ENCODE measurements around the gene CARS1.
A peak's percentile ranks its signal among the peaks of the same experiment; 100 is the strongest.

Gene CARS1

DNA sequence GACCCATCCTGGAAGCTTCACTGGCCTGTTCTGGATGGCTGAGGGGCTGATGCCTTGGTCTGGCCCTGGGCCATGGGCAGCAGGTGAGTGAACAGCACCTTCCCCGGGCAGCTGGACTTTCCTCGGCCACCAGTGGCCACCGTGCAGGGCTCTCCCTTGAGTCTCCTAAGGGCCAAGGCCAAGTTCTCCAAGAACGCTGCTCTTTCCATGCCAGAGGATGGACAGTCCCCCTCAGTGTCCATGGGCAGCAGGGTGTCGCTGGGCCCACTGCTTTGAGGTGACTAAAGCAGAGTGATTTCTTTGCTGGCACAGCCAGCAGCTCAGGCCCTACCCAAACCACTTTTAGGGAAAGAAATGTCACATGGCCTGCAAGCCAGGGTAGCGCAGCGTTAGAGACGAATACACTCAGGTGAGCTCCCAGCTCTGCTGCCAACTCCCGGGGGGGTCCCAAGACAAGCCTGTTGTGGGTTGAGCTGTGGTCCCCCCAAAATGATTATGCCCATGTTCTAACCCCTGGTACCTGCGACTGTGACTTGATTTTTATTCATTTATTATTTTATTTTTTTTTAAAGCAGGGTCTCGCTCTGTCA is 3.3 kb upstream of the CARS1 start:
- in situ Hi-C loops (cut with HindIII; ENCODE audit: low sequenced_read_pairs), result no loop called here
- no peak overlapping the region for H3K4me3 ChIP-seq (ENCODE audit: low read depth, low read length)
- no peak for DNase-seq (ENCODE audit: low read depth, low spot score)
- TF ChIP-seq, protein P1, sequence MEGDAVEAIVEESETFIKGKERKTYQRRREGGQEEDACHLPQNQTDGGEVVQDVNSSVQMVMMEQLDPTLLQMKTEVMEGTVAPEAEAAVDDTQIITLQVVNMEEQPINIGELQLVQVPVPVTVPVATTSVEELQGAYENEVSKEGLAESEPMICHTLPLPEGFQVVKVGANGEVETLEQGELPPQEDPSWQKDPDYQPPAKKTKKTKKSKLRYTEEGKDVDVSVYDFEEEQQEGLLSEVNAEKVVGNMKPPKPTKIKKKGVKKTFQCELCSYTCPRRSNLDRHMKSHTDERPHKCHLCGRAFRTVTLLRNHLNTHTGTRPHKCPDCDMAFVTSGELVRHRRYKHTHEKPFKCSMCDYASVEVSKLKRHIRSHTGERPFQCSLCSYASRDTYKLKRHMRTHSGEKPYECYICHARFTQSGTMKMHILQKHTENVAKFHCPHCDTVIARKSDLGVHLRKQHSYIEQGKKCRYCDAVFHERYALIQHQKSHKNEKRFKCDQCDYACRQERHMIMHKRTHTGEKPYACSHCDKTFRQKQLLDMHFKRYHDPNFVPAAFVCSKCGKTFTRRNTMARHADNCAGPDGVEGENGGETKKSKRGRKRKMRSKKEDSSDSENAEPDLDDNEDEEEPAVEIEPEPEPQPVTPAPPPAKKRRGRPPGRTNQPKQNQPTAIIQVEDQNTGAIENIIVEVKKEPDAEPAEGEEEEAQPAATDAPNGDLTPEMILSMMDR (IDR thresholded peaks at IDR 0.05; ENCODE audit: low read depth, low read length), result no peak

DNA sequence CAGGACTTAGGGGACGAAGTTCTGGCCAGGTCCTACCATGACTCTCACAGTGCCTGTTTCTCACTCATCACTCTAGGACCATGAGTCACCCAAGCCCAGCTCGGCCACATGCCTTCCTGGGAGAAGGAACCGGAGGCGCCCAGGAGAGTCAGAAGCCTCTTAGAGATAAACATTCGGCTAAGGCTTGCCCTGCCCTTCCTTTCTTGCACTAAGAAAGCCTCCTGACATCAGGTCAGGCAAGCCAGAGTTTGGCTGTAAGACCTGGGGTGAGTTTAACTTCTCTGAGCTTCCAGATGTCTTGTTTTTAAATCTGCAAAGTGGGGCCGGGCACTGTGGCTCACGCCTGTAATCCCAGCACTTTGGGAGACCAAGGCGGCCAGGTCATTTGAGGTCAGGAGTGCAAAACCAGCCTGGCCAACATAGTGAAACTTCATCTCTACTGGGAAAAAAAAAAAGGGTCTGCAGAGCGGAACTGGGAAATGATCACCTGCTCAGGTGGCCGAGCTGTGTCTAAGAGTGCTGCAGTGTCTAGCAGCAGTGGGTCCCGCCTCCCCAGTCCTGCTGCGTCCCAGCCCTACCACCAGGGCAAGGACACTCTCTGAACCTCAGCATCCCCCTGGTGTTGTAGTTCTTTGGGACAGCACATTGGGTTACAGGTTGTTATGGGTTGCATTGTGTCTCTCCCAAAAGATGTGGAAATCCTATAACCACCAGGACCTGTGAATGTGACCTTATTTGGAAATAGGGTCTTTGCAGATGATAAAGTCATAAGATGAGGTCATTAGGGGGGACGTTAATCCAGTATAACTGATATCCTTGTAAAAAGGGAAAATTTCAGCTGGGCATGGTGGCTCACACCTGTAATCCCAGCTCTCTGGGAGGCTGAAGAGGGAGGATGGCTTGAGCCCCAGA is 1.8 kb upstream of the CARS1 start:
- peak; percentile 73 for DNase-seq (ENCODE audit: low read depth, low spot score)
- in situ Hi-C loops (cut with HindIII; ENCODE audit: low sequenced_read_pairs), result no loop called here
- H3K4me3 ChIP-seq (ENCODE audit: low read depth, low read length), result no peak overlapping the region
- TF ChIP-seq, protein P1 (IDR thresholded peaks at IDR 0.05; ENCODE audit: low read depth, low read length), result no peak

DNA sequence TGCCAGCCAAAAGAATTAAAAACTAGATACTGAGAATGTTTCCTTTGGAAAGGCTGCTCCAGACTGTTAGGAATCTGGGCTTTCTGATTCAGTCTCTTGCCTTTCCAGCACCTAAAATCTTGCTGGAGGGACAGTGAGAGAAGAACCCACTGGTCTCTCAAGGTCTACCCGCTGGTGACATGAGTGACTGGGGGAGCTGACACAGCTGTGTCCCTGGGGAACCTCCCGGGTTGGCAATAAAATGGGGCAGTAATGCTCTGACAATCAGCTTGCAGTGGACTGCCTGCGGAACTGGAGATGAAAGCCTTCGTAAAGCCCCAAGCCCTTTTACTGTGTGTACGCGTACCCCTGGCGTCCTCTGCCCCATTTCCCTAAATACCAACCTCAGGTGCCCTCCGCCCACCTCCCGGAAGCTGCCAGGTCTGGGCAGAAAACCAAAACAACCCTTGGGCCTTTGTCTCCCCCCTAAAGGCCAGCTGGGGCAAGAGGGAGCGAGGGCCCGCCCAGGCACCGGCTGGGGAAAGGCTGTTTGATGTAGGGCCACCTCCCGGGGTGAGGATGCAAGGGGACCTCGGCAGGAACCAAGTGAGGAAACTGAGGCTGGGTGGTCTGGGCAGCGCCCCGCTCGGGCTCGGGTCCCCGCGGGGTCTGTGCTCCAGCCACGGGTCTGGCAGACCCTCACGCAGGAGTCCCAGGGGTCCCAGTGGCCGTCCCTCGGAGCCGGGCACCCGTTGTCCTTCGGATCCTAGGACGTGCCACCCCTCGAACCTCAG is 741 bp downstream of the CARS1 start:
- TF ChIP-seq, protein P1 (IDR thresholded peaks at IDR 0.05; ENCODE audit: low read depth, low read length), result no peak
- peak overlapping the region; percentile 63 for H3K4me3 ChIP-seq (ENCODE audit: low read depth, low read length)
- in situ Hi-C loops (cut with HindIII; ENCODE audit: low sequenced_read_pairs), result no loop called here
- DNase-seq (ENCODE audit: low read depth, low spot score), result no peak

DNA sequence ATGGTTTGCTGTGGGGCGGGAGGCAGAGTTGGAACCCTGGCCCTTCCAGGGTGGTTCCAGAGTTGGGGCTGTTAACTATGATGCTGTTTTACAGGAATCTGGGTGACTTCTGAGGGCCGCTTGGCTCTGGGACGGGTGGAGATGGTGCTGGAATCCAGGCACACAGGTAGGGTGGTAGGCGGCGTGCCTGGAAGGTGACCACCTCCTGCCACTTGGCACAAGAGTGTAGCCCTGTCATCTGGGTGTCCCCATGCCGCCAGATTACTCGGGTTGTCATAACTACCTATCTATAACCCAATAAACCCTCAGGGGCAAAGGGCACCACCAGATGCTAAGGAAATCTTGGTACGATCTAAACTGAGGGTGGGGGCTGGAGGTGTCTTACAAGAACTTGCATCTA is 1.3 kb downstream of the CARS1 start:
- H3K4me3 ChIP-seq (ENCODE audit: low read depth, low read length), result peak overlapping the region; percentile 63
- in situ Hi-C loops (cut with HindIII; ENCODE audit: low sequenced_read_pairs), result no loop called here
- DNase-seq (ENCODE audit: low read depth, low spot score), result no peak
- TF ChIP-seq, protein P1 (IDR thresholded peaks at IDR 0.05; ENCODE audit: low read depth, low read length), result no peak

DNA sequence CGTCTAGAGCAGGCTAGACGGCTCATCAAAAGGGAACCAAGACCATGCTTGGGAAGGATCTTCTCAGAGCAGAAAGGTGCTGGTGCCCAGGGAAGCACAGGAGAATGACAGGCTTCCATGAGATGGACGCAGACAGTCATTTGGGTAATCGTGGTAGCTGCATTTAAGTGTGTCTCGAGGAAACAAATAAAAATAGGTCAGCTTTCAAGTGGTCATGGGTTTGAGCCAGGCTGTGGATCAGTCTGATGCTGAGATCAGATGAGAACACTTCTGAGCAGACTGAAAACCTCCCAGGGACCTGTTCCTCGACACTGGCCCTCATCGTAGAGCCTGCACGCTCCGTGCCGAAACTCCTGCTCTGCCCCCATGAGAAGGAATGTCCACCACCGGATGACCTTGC is 4.7 kb downstream of the CARS1 start:
- DNase-seq (ENCODE audit: low read depth, low spot score), result no peak
- TF ChIP-seq, protein P1 (IDR thresholded peaks at IDR 0.05; ENCODE audit: low read depth, low read length), result no peak
- H3K4me3 ChIP-seq (ENCODE audit: low read depth, low read length), result no peak overlapping the region
- in situ Hi-C loops (cut with HindIII; ENCODE audit: low sequenced_read_pairs), result no loop called here

DNA sequence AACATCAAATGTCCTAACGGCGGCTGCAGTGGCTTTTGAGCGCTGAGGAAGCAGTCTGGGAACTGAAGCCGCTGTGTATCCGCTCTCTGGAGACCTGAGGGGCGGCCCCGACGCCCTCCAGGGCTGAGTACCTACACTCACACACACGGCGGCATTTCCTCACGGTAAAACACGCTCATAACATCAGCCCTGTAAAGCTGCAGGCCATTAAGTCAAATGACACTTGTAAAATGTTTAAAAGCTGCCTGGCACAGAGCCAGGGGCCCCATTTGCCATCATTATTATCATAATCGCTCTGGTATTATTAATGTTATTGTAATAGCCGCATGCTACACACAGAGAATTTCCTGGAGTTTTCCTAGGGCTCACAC is 5.1 kb downstream of the CARS1 start:
- in situ Hi-C loops (cut with HindIII; ENCODE audit: low sequenced_read_pairs), result no loop called here
- TF ChIP-seq, protein P1 (IDR thresholded peaks at IDR 0.05; ENCODE audit: low read depth, low read length), result no peak
- no peak overlapping the region for H3K4me3 ChIP-seq (ENCODE audit: low read depth, low read length)
- DNase-seq (ENCODE audit: low read depth, low spot score), result no peak
